NCI-H82 (cell line): ENCODE results near the gene KCNIP4.

Experiments used
- DNase-seq: peaks from one replicate; lab custom pipeline; 2025; lab: John Stamatoyannopoulos, UW

The KCNIP4 gene

DNA sequence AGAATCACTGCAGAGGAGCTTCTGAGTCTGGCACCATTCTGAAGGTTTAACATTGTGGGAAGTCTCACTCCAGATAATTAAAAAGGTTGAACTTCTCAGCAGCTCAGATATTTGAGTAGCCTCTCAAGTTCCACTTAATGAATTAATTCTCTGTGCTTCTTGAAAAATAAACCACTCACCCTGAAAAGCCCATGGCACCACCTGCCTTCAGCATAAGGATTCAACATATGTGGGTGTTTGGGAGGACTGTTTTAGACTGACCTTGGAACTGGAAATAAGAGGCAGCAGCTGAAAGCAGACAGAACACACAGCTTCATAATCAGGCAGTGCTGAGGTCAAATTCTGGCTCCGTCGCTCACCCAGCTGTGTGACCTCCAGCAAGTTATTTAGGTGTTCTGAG, 100.6 kb downstream of the KCNIP4 start:
- DNase-seq: peak; percentile 73

DNA sequence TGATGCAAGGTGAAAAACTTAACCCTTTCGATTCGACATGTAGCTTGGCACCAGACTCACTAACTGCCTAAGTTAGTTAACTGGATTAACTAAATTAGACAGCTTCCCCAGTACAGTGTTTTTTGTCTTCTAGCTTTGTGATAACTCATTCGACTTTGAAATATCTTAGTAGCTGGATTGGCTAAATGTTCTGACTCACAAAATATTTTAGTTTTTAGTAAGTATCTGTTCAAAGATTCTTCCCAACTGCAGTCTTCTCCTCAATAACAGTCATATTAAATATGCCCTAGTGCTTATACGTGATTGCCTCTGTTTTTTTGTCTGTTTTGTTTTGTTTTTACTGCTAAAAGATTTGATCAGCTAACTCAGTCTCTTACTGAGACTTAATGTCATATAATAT, 102.9 kb downstream of the KCNIP4 start:
- peak; percentile 24 for DNase-seq

DNA sequence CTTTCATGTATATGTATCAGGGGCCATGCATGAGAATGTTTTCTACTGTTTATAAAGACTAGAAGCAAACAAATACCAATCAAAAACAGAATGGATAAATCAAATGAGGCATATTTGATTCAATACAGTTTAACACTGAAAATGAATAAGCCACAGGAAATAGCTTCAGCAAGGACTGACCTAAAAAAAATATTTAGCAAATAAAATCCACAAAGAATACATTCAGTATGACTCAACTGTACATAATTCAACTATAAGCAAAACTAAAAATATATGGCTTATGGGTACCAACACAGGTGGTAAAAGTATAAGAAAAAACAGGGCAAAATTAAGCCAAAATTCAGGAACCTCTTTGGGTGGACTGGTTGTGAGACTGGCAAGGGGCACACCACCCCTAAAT, 112.9 kb downstream of the KCNIP4 start:
- DNase-seq: no peak

DNA sequence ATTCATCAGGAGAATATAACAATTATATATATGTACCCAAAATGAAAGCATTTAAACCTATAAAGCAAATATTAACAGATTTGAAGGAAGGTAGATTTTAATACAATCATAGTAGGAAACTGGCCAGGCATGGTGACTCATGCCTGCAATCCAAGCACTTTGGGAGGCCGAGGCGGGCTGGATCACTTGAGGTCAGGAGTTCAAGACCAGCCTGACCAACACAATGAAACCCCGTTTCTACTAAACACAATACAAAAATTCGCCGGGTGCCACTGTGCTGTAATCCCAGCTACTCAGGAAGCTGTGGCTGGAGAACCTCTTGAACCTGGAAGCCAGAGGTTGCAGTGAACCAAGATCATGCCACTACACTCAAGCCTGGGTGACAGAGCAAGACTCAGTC, 118.3 kb downstream of the KCNIP4 start:
- no peak for DNase-seq

DNA sequence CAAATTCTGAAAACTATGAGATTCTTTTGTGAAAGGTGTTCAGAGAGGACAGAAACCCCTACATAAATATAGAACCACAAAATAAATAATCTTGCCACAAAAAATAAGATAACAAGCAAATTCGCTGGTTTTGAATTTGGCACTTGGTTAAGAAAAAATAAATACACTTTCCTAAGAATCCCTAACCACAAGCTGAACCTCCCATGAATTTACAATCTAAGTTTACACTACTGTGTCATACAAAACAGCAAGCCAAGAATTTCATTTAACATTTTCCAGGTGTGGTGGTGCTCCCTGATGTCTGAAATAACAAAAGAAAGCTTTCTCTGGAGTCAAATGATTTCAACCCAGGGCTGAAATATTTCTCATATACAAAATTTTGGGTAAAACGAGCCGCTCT, 121.0 kb downstream of the KCNIP4 start:
- DNase-seq: no peak

DNA sequence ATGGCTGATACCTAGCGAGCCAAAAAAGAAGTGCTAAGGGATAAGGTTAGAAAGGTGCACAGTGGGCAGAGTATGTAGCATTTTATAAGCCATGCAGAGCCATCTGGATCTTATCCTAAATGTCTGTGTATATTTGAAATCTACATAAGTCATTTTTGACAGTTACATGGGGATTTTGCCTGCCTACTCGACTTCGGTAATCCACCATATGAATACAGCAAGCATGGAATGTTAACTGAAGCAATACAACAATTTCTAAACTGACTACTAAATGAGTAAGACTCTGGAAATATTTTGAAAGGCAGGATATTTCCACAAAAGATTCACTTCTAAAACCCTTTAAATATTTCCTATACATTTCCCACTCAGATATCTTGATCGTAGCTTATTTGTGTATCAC, 122.5 kb downstream of the KCNIP4 start:
- no peak for DNase-seq

DNA sequence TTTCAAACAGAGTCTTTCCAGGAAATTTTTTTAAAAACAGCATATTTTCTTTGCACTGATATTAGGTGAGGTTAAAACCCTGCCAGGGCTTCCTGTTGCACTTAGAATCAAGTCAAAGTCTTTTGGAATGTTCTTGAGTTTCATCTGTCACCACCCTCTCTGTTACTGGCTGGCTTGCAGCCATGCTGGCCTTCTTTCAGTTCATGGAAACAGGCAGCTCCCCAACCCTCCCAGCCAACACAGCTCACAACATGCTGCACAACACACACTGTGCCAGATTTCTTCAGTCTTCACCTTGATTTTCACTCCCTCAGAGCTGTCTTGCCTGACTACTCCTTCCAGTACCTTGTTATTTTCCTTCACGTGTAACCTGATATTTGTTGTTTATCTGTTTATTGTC, 129.5 kb downstream of the KCNIP4 start:
- DNase-seq: no peak

DNA sequence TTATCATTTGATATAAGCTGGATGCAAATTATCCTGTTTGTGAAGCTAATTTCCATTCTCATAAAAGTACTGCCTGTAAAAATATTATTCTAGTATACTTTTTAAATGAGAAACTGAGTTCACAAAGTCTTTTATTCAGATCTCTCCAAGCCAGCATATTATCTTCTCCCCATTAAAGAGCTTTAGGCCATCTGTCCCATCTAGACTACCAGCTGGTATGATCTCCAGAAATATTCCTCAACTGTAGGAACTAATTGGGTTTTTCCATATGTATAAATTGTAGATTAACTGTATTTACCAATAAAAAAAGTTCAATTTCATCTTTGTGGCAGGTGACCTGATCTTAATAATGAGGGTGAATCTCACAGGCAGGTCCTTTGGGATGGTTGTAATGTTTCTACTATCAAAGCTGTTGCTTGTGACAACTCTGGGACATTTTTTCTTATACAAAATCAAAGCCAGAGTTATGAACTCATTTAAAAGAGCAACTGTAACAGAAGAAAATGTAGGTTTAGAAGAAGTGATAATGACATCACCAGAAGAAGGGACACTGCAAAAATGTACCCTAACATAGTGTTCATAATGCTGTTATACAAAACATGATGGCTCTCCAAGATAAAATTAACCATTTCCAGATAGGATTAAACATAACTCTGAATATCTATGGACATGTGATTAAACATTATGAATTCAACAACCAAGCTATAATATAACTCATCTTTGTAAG, 132.8 kb downstream of the KCNIP4 start:
- DNase-seq: no peak

DNA sequence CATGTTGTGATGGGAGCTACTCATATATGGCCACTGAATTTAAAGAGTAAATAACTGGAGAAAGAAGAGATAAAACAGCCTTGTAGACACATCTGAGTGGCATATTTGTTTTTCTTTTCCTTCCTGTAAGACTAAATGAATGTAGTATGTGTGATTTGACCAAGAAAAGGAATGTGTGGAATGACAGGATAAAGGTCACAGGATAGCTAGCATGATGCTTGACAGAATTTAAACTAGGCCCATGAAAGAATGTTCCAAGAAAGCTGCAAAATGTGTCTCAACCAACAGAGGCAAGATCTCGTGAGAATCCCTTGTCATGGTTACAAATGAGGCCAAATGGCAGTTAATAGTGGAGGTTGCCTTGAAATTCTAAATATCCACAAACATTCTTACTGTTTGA, 137.0 kb downstream of the KCNIP4 start:
- no peak for DNase-seq

DNA sequence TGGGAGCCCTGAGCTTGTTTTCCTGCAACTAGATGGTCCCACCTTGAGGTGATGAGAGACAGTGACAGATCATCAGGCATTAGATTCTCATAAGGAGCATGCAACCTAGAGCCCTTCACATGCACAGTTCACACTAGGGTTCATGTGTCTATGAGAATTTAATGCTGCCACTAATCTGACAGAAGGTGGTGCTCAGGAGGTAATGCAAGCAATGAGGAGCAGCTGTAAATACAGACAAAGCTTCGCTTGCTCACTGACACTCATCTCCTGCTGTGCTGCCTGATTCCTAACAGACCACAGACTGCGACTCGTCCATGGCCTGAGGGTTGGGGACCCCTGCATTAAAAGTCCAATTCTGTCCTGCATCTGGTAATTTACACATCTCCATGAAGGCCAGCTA, 141.6 kb downstream of the KCNIP4 start:
- DNase-seq: no peak

DNA sequence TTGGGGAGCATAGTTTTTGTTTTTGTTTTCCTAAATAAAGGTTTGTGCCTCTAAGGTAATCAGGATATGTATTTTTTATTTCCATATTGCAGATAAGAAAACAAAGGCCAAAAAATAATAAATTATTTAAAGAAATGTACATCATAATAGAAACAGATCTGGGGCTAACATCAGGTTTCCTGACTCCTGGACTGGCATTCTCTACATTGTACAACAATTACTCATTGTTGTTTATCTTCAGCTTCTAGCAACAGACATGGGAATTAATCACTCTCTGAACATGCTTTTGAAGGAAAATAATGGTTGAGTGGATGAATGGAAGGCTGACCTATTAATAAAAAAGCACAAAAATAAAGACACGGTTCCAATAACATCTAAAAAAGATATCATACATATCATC, 146.2 kb downstream of the KCNIP4 start:
- DNase-seq: no peak

DNA sequence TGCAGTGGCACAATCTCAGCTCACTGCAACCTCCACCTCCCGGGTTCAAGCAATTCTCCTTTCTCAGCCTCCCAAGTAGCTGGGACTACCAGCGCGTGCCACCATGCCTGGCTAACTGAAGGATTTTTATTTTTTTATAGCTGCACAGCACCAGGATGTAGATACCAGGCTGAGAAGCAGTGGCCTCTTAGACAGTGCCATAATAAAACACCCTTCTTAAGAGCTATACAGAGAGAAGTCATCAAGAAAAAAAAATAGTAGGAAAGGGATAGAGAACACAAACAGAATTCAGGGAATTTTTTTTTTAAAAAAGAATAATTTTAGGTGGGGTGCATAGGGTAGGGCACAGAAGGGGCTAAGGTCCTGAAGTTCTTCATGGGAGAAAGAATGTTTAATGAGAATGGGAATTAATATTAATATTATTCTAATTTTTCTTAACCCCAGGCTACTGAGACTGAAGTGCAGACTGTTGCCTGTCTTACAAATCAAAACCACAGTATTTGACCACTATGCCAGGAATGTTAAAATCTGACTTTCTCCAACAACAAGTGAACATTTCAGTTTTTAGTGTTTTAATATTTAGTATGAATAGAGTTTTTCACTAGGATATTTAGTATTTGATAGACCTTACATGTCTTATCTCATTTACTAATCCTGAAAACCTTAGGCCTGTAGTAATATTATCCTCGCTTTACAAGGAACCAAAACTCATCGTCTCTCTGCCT, 146.7 kb downstream of the KCNIP4 start:
- DNase-seq: no peak

DNA sequence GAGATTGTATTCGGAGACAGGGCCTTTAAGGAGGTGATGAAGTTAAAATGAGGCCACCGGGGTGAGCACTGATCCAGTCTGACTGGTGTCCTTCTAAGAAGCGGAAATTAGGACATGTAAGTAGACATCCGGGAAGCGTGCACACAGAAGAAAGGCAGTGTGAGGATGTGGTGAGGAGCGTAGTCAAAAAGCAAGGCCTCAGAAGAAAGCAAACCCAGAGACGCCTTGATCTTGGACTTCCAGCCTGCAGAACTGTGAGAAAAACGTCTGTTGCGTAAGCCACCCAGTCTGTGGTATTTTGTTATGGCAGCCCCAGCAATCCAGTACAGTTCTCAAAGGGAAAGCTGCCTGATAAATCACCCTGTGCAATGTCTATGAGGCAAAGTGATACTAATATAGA, 153.5 kb downstream of the KCNIP4 start:
- DNase-seq: no peak

DNA sequence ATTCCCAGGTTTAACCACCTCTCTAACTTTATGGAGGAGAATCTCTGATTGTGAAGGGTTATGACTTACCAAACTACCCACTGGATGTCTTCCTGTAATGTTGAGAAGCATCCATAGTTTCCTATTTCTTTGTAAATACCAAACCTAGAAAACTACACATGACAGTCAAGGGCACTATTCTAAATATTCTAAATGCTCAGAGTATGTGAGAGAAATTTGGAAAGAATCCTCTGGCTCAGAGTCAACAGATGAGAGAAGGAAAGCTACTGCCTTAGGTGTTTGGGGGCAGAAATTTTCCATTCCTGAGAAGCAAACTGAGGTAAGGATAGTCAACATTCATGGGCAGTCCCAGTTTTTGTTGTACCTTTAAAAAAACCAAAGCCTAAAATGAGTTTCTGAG, 155.8 kb downstream of the KCNIP4 start:
- DNase-seq: no peak

DNA sequence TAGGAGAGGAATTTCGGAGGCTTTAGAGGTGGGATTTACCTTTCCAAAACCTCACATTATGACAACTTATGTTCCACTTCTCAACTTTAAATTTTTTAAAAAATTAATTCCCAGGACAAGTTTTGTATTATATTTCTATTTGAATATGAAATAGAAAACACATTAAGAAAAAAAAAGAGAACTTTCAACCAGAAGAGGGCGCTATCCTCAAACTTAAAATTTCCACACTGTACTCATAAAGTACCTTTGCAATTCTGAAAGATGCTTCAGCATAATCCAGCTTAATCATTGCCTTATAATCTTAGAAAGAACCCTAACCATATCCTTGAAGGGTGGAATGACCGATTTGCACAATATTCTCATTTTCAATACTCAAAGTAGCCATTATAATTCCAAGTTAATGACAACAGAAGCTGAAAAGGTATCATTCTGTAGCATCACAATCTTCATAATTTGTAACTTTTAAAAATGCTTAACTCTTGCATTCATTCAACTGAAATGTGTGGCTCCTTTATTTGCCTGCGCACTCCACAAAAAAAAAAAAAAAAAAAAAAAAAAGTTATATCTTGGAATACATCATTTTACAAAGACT, 158.0 kb downstream of the KCNIP4 start:
- peak; percentile 64 for DNase-seq

DNA sequence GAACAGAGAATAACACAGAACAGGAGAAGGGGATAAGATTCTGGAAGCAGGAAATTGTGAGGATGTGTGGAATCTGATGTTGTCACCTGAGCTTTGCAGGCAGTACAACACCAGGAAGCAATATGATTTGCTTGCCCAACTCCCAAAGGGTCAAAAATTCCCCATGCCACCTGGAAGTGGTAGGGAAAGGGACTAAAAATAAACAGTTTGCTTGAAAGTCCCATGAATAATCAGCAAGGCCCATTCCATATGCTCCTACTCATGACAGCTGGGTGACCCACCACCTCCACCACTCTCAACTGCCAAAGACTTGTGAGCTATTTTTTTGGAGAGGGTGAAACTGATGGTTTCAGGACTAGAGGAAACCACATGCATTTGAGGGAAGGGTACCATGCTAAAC, 168.4 kb downstream of the KCNIP4 start:
- DNase-seq: no peak

DNA sequence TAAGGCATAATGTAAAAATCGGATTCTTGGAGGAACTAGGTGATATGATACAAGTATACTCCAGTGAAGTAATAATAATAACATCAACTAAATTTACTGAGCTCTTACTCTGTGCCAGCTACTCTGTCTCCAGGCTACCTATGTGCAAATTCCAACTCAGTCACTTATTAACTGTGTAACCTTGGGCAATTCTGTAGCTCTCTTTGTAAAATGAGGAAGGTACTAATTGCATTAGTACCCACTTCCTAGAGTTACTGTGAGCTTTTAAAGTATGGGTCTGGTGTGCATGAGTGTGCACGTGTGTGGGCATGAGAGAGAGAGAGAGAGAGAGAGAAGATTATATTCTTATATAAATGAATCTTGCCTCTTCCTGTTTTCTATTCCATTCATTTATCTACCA, 169.9 kb downstream of the KCNIP4 start:
- no peak for DNase-seq

DNA sequence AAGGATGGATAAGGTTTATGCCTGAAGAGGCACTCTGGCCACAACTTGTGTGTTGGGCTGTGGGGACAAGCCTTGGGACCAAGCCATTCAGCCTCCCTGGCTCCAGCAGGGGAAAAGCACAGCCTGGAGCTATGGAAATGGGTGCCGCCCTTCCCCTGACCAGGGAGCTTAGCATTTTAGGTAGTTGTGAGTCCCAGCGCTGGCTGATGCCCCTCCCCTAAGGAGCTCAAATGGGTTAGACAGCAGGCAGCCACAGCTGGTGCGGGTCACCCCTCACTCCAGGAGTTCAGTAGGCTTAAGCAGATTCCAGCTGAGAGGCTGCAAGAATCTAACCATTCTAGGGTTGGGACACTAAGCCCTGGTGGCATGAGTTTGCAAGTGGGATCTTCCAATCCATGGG, 172.9 kb downstream of the KCNIP4 start:
- peak; percentile 66 for DNase-seq

DNA sequence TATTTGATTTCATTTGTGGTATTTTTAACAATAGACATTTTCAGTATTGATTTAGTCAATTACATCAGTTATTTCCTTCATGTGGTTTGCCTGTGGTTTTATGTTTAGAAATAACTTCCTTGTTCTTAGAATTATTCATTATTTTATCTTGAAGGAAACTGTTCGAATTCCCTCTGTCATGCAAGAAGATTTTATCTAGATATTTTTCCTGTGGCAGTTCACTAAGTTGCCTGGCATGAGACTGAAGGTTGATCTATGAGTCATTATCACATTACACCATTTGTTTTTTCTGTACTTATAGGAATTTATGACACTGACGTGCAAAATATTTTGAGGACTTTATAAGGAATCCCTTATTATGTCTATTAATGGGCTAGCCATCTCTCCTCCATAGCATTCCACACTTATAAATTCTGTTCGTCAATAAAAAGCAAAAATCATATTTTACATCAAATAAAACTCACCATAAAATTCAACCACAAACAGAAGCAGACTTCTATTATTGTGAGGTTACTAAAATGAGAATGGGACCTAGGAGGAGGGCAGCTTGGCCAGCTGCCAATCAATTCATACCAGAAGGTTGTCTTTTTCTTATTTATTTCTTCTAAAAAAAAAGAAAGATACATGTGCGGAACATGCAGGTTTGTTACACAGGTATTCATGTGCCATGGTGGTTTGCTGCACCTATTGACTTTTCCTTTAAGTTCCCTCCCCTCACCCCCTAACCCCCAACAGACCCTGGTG, 179.0 kb downstream of the KCNIP4 start:
- no peak for DNase-seq

DNA sequence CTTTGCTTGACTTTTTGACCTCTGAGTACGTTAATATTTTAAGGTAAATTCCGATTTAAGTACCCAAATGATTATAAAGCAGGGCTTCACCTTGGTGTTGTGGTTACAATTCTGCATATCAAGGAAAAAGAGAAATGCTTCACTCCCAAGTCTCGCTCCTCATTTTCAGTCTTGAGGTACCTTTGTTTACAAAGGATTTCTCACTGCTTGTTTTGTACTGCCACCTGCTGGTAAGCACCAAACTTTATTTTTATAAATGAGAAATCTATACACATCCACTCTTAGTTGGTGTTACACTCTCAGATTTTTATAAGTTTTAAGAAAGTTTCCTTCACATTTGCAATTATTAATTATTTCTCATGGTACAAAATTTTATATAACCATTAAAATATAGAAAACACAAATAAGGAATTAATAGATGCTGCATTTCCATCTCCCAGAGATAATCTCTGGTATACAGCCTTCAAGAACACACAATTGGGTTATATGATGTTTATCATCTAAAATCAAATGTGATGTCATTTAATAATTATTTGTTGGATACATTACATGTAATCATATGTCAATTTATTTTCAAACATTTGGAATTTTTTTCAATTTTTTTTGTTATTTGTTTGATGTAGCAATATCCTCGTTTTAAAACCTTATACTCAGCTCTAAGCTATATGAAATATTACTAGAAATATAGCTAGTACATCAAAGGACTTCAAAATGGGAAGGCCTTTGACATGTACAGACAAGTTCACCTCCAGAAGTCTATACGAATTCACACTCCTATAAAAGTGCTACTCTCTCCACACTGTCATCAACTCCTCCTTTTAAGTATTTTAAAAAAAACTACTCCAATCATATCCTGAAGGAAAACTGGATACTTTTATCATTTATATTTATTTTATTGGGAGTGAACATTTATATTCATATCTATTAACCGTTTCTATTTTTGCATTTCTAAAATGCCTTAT, 179.9 kb downstream of the KCNIP4 start:
- DNase-seq: peak; percentile 74

DNA sequence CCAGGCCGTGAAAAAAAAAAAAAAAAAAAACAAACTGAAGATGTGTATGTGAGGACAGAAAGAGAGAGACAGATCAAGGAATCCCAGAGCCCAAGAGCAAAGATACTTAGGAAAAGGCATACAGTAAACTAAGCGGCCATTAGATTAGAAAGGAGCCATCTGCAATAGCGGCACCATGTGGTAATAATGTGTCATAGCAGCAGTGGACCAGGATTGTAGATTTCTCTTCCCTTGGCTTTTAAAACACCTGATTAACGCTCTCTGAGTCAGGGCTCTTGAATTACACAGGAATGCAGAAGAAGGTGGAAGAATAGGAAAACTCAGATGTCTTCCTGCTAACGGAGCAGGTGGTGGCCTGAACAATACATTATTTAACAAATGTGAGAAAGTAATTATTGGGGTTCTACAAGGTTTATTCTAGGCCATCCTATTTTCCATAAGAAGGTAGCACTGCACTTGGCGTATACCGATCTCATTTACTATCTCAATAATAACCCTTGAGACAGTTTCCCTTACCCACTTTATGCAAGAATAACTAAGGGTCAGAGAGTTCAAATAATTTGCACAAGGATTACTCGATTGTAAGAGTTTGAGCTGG, 182.7 kb downstream of the KCNIP4 start:
- peak; percentile 79 for DNase-seq
